OCI-LY7 (cell line): ENCODE measurements around the gene CUX1.

ENCODE experiments used
- CTCF ChIP-seq: fragments of 200-600 bp; sonication (generic); conservative IDR thresholded peaks from 2 replicates; pipeline ENCODE4 v1.5.1; 2014; ENCODE audit warnings: mild to moderate bottlenecking, antibody characterized with exemption, low read length, moderate library complexity, mixed read lengths
- EZH2phosphoT487 ChIP-seq: fragments of 200-600 bp; sonication (generic); IDR thresholded peaks from 2 replicates; pipeline ENCODE4 v1.6.1; 2018; ENCODE audit warnings: low read depth, borderline replicate concordance, mild to moderate bottlenecking, mixed run types, antibody characterized with exemption, low read length, moderate library complexity, mixed read lengths

GRCh38 chr7:101863598-101863997 lies 46.2 kb downstream of the CUX1 start:
- TF ChIP-seq CTCF (no peak), EZH2phosphoT487 (no peak)
